ENCODE data around the gene GMPS. TPM values are rescaled to one million over a fixed set of nuclear protein-coding genes. Genes with fewer than 3 reads are reported as not detected.

GMPS gene
- total and polyA plus RNA-seq, 12 donors: 10.2 to 34.5 (median 29.6) TPM

DNA sequence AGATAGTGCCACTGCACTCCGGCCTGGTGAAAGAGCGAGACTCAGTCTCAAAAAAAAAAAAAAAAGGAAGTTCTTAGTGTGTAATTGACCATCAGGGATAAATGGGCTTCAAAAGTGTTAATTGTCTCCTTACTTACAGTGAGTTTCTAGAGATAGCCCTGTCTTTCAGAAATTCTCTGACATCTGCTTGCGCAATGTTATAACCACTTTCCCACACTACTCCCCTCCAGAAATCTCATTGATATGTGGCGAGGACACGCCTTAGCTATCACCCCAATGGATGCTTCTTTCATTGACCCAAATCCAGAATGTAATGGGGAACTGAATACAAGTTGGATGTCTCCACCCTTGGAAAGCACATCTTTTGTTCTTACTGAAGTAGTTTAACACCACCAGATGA lies 70.9 kb downstream of the GMPS start:
- H3K4me3 ChIP-seq: no peak overlapping the region
- no peaks in the 10 kb centered on the region for H3K27me3 ChIP-seq
- no peak for ATAC-seq
- H3K36me3 ChIP-seq: peaks cover 0 to 47% (median 19%) of the 10 kb centered on the region in 9 donors
- H3K9me3 ChIP-seq: no peaks in the 10 kb centered on the region
- H3K27ac ChIP-seq: no peak overlapping the region
- intact Hi-C loops (cut with DNase I): no loop called here
- no peak for DNase-seq
- 96 to 99% methylated on average over 4 to 5 of the region's 5 CpGs for WGBS, 2 donors
- TF ChIP-seq, protein P1, sequence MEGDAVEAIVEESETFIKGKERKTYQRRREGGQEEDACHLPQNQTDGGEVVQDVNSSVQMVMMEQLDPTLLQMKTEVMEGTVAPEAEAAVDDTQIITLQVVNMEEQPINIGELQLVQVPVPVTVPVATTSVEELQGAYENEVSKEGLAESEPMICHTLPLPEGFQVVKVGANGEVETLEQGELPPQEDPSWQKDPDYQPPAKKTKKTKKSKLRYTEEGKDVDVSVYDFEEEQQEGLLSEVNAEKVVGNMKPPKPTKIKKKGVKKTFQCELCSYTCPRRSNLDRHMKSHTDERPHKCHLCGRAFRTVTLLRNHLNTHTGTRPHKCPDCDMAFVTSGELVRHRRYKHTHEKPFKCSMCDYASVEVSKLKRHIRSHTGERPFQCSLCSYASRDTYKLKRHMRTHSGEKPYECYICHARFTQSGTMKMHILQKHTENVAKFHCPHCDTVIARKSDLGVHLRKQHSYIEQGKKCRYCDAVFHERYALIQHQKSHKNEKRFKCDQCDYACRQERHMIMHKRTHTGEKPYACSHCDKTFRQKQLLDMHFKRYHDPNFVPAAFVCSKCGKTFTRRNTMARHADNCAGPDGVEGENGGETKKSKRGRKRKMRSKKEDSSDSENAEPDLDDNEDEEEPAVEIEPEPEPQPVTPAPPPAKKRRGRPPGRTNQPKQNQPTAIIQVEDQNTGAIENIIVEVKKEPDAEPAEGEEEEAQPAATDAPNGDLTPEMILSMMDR (IDR thresholded peaks at IDR 0.05): no peak
- H3K4me1 ChIP-seq: no peaks in the 10 kb centered on the region

DNA sequence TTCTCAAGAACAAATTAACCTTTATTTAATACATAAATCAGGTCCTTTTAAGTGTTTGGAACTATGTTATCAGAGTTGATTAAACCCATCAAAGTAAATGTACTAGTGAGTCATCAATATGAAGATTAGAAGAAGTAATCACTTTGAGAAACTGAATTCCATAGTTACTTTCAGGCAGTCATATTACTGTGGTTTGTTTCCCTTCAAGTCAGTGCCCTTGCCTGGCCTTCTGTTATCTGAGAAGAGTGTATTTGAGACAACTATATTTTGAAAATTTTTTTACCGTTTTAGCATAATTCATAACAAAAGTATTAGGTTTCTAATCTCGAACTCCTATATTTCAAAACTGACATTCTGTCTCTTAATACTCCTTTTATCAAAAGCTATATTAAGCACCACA lies 73.6 kb downstream of the GMPS start:
- ATAC-seq (no peak), DNase-seq (no peak)
- Histone ChIP-seq H3K27ac (no peak overlapping the region), H3K27me3 (no peaks in the 10 kb centered on the region), H3K9me3 (no peaks in the 10 kb centered on the region), H3K4me3 (no peak overlapping the region), H3K36me3 (peaks cover 0 to 20% (median 0%) of the 10 kb centered on the region in 9 donors), H3K4me1 (no peaks in the 10 kb centered on the region)
- intact Hi-C loops (cut with DNase I): no loop called here
- 78 to 87% methylated on average over 2 of the region's 2 CpGs for WGBS, 2 donors
- TF ChIP-seq, protein P1 (IDR thresholded peaks at IDR 0.05): no peak

DNA sequence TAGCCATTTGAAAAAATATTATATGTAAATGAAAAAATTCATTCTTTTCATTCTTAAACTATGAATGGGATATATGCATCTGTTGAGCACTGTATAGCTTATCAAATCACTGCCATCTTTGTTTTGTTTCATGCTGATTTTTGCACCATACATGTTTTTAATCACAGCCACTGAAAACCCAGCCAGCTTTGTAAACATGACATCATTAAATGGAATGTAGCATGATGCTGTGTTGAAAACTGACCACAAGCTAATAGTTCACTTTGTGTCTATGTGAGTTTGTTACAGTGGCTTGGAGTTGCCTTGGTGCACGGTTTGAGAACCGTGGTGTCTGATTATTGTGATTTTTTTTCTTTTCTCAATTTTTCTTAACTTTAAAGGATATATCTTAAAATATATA lies 75.7 kb downstream of the GMPS start:
- 75 to 76% methylated on average over 2 of the region's 2 CpGs for WGBS, 2 donors
- Histone ChIP-seq H3K27ac (no peak overlapping the region), H3K9me3 (no peaks in the 10 kb centered on the region), H3K27me3 (no peaks in the 10 kb centered on the region), H3K4me1 (no peaks in the 10 kb centered on the region), H3K36me3 (peaks cover 0 to 6% (median 0%) of the 10 kb centered on the region in 9 donors), H3K4me3 (no peak overlapping the region)
- DNase-seq (no peak), ATAC-seq (peak in 2 of 8 donors; percentile 49)
- TF ChIP-seq, protein P1 (IDR thresholded peaks at IDR 0.05): no peak
- intact Hi-C loops (cut with DNase I): no loop called here

DNA sequence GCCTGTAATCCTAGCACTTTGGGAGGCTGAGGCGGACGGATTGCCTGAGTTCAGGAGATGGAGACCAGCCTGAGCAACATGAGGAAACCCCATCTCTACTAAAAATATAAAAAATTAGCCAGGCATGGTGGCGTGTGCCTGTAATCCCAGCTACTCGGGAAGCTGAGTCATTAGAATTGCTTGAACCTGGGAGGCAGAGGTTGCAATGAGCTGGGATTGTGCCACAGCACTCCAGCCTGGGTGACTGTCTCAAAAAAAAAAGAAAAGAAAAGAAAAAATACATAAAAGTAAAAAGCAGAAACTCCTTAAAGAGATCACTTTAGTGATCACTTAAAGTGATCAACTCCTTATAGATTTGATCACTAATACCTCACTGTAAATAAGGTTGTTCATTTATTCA lies 78.0 kb downstream of the GMPS start:
- 86 to 89% methylated on average over 4 of the region's 4 CpGs for WGBS, 2 donors
- intact Hi-C loops (cut with DNase I): no loop called here
- Histone ChIP-seq H3K27me3 (no peaks in the 10 kb centered on the region), H3K9me3 (peaks cover 0 to 6% (median 0%) of the 10 kb centered on the region in 11 donors), H3K4me3 (no peak overlapping the region), H3K36me3 (peaks cover 0 to 3% (median 0%) of the 10 kb centered on the region in 9 donors), H3K4me1 (no peaks in the 10 kb centered on the region), H3K27ac (no peak overlapping the region)
- no peak for ATAC-seq
- TF ChIP-seq, protein P1 (IDR thresholded peaks at IDR 0.05): no peak
- DNase-seq: no peak

Measured in heart right ventricle (tissue), 16 donors.